ENCODE results near the gene COMMD3.

The COMMD3 gene

DNA sequence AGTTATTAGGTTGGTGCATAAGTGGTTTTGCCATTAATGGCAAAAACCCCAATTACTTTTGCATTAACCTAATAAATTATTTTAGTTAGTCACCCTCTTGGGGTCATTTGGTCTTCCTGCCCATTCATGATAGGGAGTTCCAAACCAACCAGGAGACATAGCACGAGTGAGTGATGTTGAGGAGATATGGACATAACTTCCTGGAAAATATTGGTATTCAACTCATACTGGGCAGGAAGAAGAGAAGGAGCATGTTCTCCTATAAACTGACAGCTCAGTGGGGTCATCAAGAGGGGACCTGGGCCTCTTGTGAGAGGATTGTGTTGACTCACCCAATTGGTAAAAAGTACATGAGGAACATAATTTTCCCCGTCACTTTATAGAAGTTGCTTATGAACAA lies 52.8 kb downstream of the COMMD3 start:
- no peak for DNase-seq

GRCh38 chr10:22369434-22370072 lies 53.4 kb downstream of the COMMD3 start:
- no peak for DNase-seq

Data from islet precursor cell (in vitro differentiated cells).